Neutrophil (primary cell): ENCODE results near the gene S100P.

Experiments used
- H3K27ac ChIP-seq: fragments of 200-600 bp; sonication (generic); 2 replicates; pipeline ENCODE4 v1.5.1; 2016; ENCODE audit warnings: mild to moderate bottlenecking, moderate library complexity
- H3K27me3 ChIP-seq: fragments of 200-600 bp; sonication (generic); 2 replicates; pipeline ENCODE4 v1.6.0; 2016; ENCODE audit warnings: mild to moderate bottlenecking
- H3K36me3 ChIP-seq: fragments of 200-600 bp; sonication (generic); 2 replicates; pipeline ENCODE4 v1.5.1; 2017
- H3K4me1 ChIP-seq, 2 experiments: fragments of 200-600 bp in 1 of 2; sonication (generic) in 1 of 2; 1 replicate in 1 of 2; 2 replicates in 1 of 2; pipeline versions ENCODE4 v1.5.1 to v1.6.1; 2013 to 2016; ENCODE audit warnings: low read depth in 1 of 2, low read length in 1 of 2, mild to moderate bottlenecking in 1 of 2, moderate library complexity in 1 of 2; ENCODE audit not compliant: control insufficient read depth in 1 of 2, insufficient read depth in 1 of 2
- H3K4me3 ChIP-seq, 2 experiments: fragments of 200-600 bp in 1 of 2; sonication (generic) in 1 of 2; 1 replicate in 1 of 2; 2 replicates in 1 of 2; pipeline ENCODE4 v1.5.1; 2013 to 2016; ENCODE audit warnings: low read depth in 1 of 2, low read length in 1 of 2, mild to moderate bottlenecking in 1 of 2, moderate library complexity in 1 of 2
- H3K9me3 ChIP-seq: fragments of 200-600 bp; sonication (generic); 2 replicates; pipeline ENCODE4 v1.5.1; 2016
- CTCF ChIP-seq: fragments of 200-600 bp; sonication (generic); IDR thresholded peaks from 2 replicates; pipeline ENCODE4 v1.5.1; 2016; ENCODE audit warnings: antibody characterized with exemption

Gene S100P

GRCh38 chr4:6676722-6677558 lies 16.7 kb upstream of the S100P start:
- Histone ChIP-seq H3K9me3 (no peaks in the 10 kb centered on the region), H3K27me3 (no peaks in the 10 kb centered on the region), H3K27ac (peak overlapping the region; percentile 57), H3K36me3 (no peaks in the 10 kb centered on the region), H3K4me1 (peaks cover 55 to 57% of the 10 kb centered on the region in 2 experiments), H3K4me3 (no peak overlapping the region)
- no peak for TF ChIP-seq CTCF

- no peak for TF ChIP-seq CTCF
- H3K9me3 ChIP-seq, result no peaks in the 10 kb centered on the region
- H3K27ac ChIP-seq, result no peak overlapping the region
- no peak overlapping the region for H3K4me3 ChIP-seq
- H3K4me1 ChIP-seq, result peaks cover 69% of the 10 kb centered on the region in 2 experiments
- no peaks in the 10 kb centered on the region for H3K36me3 ChIP-seq
- H3K27me3 ChIP-seq, result no peaks in the 10 kb centered on the region
These were observed 13.2 kb upstream of the S100P start for GRCh38 chr4:6680372-6681034.

GRCh38 chr4:6681191-6681590 lies 12.5 kb upstream of the S100P start:
- H3K4me3 ChIP-seq, result no peak overlapping the region
- no peaks in the 10 kb centered on the region for H3K9me3 ChIP-seq
- H3K27me3 ChIP-seq, result no peaks in the 10 kb centered on the region
- H3K4me1 ChIP-seq, result peaks cover 69% of the 10 kb centered on the region in 2 experiments
- no peaks in the 10 kb centered on the region for H3K36me3 ChIP-seq
- peak; percentile 51 for TF ChIP-seq CTCF
- no peak overlapping the region for H3K27ac ChIP-seq

- no peaks in the 10 kb centered on the region for H3K36me3 ChIP-seq
- no peak overlapping the region for H3K4me3 ChIP-seq
- no peaks in the 10 kb centered on the region for H3K27me3 ChIP-seq
- no peaks in the 10 kb centered on the region for H3K9me3 ChIP-seq
- peak overlapping the region; percentile 76 for H3K27ac ChIP-seq
- TF ChIP-seq CTCF, result no peak
- H3K4me1 ChIP-seq, result peaks cover 69% of the 10 kb centered on the region in 2 experiments
These were observed 10.7 kb upstream of the S100P start for GRCh38 chr4:6682862-6683590.

GRCh38 chr4:6684656-6685055 lies 9.0 kb upstream of the S100P start:
- no peaks in the 10 kb centered on the region for H3K9me3 ChIP-seq

More at GRCh38 chr4:6684656-6685055, 9.0 kb upstream of the S100P start:
- peaks cover 79% of the 10 kb centered on the region in 2 experiments for H3K4me1 ChIP-seq
- H3K27ac ChIP-seq, result no peak overlapping the region
- no peak overlapping the region for H3K4me3 ChIP-seq
- H3K36me3 ChIP-seq, result no peaks in the 10 kb centered on the region
- no peak for TF ChIP-seq CTCF
- H3K27me3 ChIP-seq, result no peaks in the 10 kb centered on the region
